Right atrium auricular region (tissue), 2 donors: Measurements from ENCODE around the gene RAD50. TPM values are rescaled to one million over a fixed set of nuclear protein-coding genes. Genes with fewer than 3 reads are reported as not detected.
"Not testable (repeated sequence)": the region's sequence is repeated elsewhere in the genome, so short reads cannot be mapped to it uniquely, and the experiment has no call there.

Source experiments
- DNase-seq: peaks from one replicate; pipeline ENCODE4 v3.0.0-alpha.2; 2019; ENCODE audit warnings: low spot score
- H3K27ac ChIP-seq, 2 donors: fragments of 200-600 bp; sonication (generic); 1 replicate in 1 of 2; 2 replicates in 1 of 2; pipeline ENCODE4 v1.5.1; 2016 to 2019
- H3K27me3 ChIP-seq, 2 donors: fragments of 200-600 bp; sonication (generic); one replicate each; pipeline versions ENCODE4 v1.5.1 to v1.6.0; 2017 to 2019
- H3K36me3 ChIP-seq: fragments of 200-600 bp; sonication (generic); one replicate; pipeline ENCODE4 v1.5.1; 2016
- H3K4me1 ChIP-seq, 2 donors: fragments of 200-600 bp; sonication (generic); one replicate each; pipeline versions ENCODE4 v1.5.1 to v1.6.0; 2017 to 2019
- H3K4me3 ChIP-seq, 2 donors: fragments of 200-600 bp; sonication (generic); 1 replicate in 1 of 2; 2 replicates in 1 of 2; pipeline ENCODE4 v1.5.1; 2017 to 2019; ENCODE audit warnings: mild to moderate bottlenecking in 1 of 2, moderate library complexity in 1 of 2
- H3K9me3 ChIP-seq, 2 donors: fragments of 200-600 bp; sonication (generic); one replicate each; pipeline ENCODE4 v1.5.1; 2019
- total RNA-seq, 2 donors: library from RNA; depleted of rRNA; stranded (reverse); fragments of >200 nt; gene quantifications; one replicate each; pipeline ENCODE4 v1.1.0, GENCODE V29; 2016
- TF ChIP-seq, protein P1 (sequence below), 2 donors: fragments of 200-600 bp; sonication (generic); IDR thresholded peaks; one replicate each; pipeline ENCODE4 v1.5.1; 2019; ENCODE audit warnings: antibody characterized with exemption in 2 of 2

Gene RAD50
- total RNA-seq, result 10 to 100 TPM; 11.5 to 18.6 TPM

DNA sequence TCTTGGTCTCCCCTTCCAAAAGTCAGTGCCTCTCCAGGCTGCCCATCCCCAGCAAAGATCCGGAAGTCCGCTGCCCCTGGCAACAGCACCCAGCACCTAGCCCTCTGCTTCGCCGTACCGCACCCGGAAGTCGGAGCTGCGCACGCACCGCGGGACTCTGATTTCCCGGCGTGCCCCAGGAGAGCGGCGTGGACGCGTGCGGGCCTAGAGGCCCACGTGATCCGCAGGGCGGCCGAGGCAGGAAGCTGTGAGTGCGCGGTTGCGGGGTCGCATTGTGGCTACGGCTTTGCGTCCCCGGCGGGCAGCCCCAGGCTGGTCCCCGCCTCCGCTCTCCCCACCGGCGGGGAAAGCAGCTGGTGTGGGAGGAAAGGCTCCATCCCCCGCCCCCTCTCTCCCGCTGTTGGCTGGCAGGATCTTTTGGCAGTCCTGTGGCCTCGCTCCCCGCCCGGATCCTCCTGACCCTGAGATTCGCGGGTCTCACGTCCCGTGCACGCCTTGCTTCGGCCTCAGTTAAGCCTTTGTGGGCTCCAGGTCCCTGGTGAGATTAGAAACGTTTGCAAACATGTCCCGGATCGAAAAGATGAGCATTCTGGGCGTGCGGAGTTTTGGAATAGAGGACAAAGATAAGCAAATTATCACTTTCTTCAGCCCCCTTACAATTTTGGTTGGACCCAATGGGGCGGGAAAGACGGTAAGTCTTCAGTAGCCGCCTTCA is at the start of gene RAD50:
RAD50 (plus strand) TSS at position 215 of the 715 bp plus-strand sequence; CDS start at position 563, 348 bp downstream.
- Histone ChIP-seq H3K4me1 (peaks cover 0 to 19% of the 10 kb centered on the region in 2 donors), H3K27me3 (no peaks in the 10 kb centered on the region)
- DNase-seq, result peak; percentile 93

DNA sequence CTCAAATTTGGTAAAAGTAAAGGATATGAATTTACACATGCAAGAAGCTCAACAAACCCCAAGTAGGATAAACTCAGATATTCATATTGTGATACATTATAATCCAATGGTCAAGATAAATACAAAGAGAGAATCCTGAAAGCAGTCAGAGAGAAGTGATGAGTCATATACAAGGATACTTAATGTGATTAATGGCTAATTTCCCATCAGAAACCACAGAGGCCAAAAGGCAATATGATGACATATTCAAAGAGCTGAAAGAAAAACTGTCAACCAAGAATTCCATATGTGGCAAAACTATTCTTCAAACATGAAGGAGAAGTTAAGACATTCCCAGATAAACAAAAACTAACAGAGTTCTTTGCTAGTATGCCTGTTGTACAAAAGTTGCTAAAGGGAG is 46.7 kb upstream of the RAD50 start:
- Histone ChIP-seq H3K36me3 (no peaks in the 10 kb centered on the region), H3K4me1 (peaks cover 0 to 4% of the 10 kb centered on the region in 2 donors), H3K9me3 (no peaks in the 10 kb centered on the region), H3K4me3 (no peak overlapping the region), H3K27me3 (no peaks in the 10 kb centered on the region), H3K27ac (no peak overlapping the region)
- DNase-seq, result no peak
- TF ChIP-seq, protein P1, sequence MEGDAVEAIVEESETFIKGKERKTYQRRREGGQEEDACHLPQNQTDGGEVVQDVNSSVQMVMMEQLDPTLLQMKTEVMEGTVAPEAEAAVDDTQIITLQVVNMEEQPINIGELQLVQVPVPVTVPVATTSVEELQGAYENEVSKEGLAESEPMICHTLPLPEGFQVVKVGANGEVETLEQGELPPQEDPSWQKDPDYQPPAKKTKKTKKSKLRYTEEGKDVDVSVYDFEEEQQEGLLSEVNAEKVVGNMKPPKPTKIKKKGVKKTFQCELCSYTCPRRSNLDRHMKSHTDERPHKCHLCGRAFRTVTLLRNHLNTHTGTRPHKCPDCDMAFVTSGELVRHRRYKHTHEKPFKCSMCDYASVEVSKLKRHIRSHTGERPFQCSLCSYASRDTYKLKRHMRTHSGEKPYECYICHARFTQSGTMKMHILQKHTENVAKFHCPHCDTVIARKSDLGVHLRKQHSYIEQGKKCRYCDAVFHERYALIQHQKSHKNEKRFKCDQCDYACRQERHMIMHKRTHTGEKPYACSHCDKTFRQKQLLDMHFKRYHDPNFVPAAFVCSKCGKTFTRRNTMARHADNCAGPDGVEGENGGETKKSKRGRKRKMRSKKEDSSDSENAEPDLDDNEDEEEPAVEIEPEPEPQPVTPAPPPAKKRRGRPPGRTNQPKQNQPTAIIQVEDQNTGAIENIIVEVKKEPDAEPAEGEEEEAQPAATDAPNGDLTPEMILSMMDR (IDR thresholded peaks at IDR 0.05), result no peak

More for the DNA sequence above, at the start of gene RAD50:
- peaks cover 6% of the 10 kb centered on the region for H3K36me3 ChIP-seq
- no peaks in the 10 kb centered on the region for H3K9me3 ChIP-seq
- H3K4me3 ChIP-seq, result peak within 1 kb of the TSS; percentile 62 to 68
- TF ChIP-seq, protein P1 (IDR thresholded peaks at IDR 0.05), result no peak
- H3K27ac ChIP-seq, result peak within 1 kb of the TSS; percentile 78 to 81

DNA sequence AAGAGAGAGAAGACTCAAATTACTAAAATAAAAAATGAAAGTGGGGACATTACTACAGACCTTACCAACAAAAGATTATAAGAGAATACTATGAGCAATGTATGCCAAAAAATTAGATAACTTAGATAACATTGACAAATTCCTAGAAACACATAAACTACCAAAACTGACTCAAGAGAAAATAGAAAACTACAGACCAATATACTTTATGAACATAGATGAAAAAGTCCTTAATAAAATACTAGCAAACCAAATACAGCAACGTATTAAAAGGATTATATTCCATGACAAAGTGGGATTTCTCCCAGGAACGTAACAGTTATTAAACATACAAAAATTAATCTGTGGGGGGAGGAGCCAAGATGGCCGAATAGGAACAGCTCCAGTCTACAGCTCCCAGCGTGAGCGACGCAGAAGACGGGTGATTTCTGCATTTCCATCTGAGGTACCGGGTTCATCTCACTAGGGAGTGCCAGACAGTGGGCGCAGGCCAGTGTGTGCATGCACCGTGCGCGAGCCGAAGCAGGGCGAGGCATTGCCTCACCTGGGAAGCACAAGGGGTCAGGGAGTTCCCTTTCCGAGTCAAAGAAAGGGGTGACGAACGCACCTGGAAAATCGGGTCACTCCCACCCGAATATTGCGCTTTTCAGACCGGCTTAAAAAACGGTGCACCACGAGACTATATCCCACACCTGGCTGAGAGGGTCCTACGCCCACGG is 43.0 kb upstream of the RAD50 start:
- not testable (repeated sequence) for H3K4me1 ChIP-seq, H3K27me3 ChIP-seq, DNase-seq, H3K27ac ChIP-seq, H3K4me3 ChIP-seq, H3K36me3 ChIP-seq, H3K9me3 ChIP-seq

DNA sequence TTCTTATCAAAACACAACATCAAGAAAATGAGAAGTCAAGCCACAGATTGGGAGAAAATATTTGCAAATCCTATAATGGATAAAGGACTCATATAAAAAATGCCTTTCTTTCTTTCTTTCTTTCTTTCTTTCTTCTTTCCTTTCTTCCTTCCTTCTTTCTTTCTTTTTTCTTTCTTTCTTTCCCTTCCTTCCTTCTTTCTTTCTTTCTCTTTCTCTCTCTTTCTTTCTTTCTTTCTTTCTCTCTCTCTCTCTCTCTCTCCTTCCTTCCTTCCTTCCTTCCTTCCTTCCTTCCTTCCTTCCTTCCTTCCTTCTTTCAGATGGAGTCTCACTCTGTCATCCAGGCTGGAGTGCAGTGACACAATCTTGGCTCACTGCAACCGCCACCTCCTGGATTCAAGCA is 34.7 kb upstream of the RAD50 start:
- H3K36me3 ChIP-seq, result not testable (repeated sequence)

DNA sequence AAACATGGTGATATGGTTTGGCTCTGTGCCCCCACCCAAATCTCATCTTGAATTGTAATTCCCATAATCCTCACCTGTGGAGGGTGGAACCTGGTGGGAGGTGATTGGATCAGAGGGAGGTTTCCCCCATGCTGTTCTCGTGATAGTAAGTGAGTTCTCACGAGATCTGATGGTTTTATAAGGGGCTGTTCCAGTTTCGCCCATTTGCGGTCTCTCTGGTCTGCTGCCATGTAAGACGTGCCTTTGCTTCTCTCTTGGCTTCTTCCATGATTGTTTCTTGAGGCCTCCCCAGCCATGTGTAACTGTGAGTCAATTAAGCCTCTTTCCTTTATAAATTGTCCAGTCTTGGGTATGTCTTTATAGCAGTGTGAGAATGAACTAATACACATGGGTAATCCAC is 31.9 kb upstream of the RAD50 start:
- DNase-seq, H3K27ac ChIP-seq, H3K36me3 ChIP-seq, H3K4me1 ChIP-seq, H3K27me3 ChIP-seq, H3K4me3 ChIP-seq: not testable (repeated sequence)
- H3K9me3 ChIP-seq, result peaks cover 0 to 11% of the 10 kb centered on the region in 2 donors

More for the DNA sequence above, 34.7 kb upstream of the RAD50 start:
- H3K9me3 ChIP-seq, result peaks cover 0 to 11% of the 10 kb centered on the region in 2 donors
- H3K27ac ChIP-seq, DNase-seq, H3K4me3 ChIP-seq, H3K27me3 ChIP-seq, H3K4me1 ChIP-seq: not testable (repeated sequence)

DNA sequence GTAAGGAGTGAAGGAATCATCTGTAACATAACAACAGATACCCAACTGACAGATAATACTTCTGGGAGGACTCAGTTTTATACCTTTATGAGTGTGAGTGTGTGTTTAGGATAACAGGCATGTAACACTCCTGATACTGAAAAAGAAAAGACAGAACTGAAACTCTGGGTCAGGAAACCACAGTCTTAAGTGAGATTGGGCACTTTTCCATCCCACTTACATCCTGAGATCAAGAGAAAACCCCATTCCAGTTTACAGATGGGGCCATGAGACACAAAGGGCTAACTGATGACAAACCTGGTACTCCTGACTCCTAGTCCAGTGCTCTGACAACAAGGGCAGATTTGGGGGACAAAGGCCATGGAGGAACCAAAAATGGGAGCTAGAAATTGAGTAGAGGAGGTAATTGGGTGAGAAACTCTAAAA is 31.5 kb upstream of the RAD50 start:
- Histone ChIP-seq H3K27ac (no peak overlapping the region), H3K27me3 (no peaks in the 10 kb centered on the region), H3K4me3 (no peak overlapping the region), H3K36me3 (no peaks in the 10 kb centered on the region), H3K4me1 (peaks cover 0 to 6% of the 10 kb centered on the region in 2 donors), H3K9me3 (peaks cover 0 to 11% of the 10 kb centered on the region in 2 donors)
- no peak for DNase-seq
- TF ChIP-seq, protein P1 (IDR thresholded peaks at IDR 0.05), result no peak

DNA sequence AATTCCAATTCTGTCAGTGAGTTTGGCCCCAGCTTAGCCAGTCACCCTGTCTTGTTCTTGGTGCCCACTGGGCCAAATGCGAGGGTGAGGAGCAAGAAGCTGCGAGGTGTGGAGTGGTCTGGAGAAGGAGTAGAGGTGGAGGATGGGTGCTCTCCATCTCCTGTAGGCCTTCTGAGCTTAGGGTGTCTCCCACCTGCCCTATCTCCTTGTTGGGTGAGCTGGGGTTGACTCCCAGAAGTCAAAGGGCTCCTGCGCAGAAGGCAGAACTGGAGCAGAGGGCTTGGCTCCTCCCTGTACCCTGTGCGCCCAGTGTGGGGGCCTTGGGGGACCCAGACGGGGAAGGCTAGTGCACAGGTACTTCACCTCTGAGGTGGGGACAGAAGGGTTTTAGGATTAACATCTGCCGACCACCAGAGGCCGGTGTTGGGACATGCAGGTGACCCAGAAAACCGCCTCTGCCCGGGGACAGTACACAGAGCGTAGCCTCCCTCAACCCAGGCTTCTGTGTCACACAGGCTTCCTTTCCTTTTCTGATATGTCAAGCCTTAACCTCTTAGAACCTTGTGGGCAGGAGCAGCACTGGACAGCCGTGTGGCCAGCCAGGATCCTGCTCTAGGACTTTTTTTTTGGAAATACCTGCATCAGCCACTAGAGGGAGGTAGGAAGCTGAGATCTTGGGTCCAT is 30.3 kb upstream of the RAD50 start:
- peaks cover 0 to 4% of the 10 kb centered on the region in 2 donors for H3K9me3 ChIP-seq
- TF ChIP-seq, protein P1 (IDR thresholded peaks at IDR 0.05), result peak; percentile 68 to 84
- no peaks in the 10 kb centered on the region for H3K36me3 ChIP-seq
- H3K27ac ChIP-seq, result no peak overlapping the region
- peaks cover 0 to 6% of the 10 kb centered on the region in 2 donors for H3K4me1 ChIP-seq
- H3K27me3 ChIP-seq, result no peaks in the 10 kb centered on the region
- DNase-seq, result no peak
- H3K4me3 ChIP-seq, result no peak overlapping the region
